Pancreas (tissue), 10 donors: ENCODE data around the gene KRAS. TPM values are rescaled to one million over a fixed set of nuclear protein-coding genes. Genes with fewer than 3 reads are reported as not detected.

Experiments
- ATAC-seq, 4 donors: fragments of 200-7000 bp; cut with Tn5 transposase; one replicate each; pipeline versions ENCODE4 v1.8.0 to v1.9.1; 2020; ENCODE audit warnings: mild to moderate bottlenecking in 4 of 4, moderate library complexity in 4 of 4
- DNase-seq, 6 donors: peaks; one replicate each; pipeline ENCODE4 v3.0.0-alpha.2; 2020
- FAIRE-seq: peaks from 2 replicates; lab custom pipeline; 2012; peaks lifted over from hg19 to GRCh38; lab: Jason Lieb, UNC
- H3K27ac ChIP-seq, 4 donors: fragments of 200-600 bp; sonication (generic); 1 replicate in 3 of 4; 2 replicates in 1 of 4; pipeline versions ENCODE4 v1.5.0 to v1.8.0; 2020
- H3K27me3 ChIP-seq, 4 donors: fragments of 200-600 bp; one replicate each; pipeline ENCODE4 v1.8.0; 2021
- H3K36me3 ChIP-seq, 3 donors: fragments of 200-600 bp; sonication (generic) in 1 of 3; one replicate each; pipeline versions ENCODE4 v1.5.0 to v1.8.0; 2020 to 2021
- H3K4me1 ChIP-seq, 3 donors: fragments of 200-600 bp; one replicate each; pipeline ENCODE4 v1.8.0; 2021
- H3K4me3 ChIP-seq, 4 donors: fragments of 200-600 bp; sonication (generic) in 2 of 4; one replicate each; pipeline versions ENCODE4 v1.5.0 to v1.8.0; 2020 to 2021
- H3K9me3 ChIP-seq, 4 donors: fragments of 200-600 bp; one replicate each; pipeline ENCODE4 v1.8.0; 2021
- CTCF ChIP-seq, 4 donors: fragments of 200-600 bp; sonication (generic) in 3 of 4; IDR thresholded peaks; one replicate each; pipeline versions ENCODE4 v1.5.0 to v1.8.0; 2021; ENCODE audit warnings: antibody characterized with exemption in 4 of 4
- WGBS, 2 donors: extraction: QIAGEN DNeasy Blood & Tissue Kit; methylation state at CpG; one replicate each; pipeline ENCODE4 v1.1.7; 2013; 5-methylcytosine and 5-hydroxymethylcytosine counted together
- intact Hi-C, 3 donors: fragments of 100-400 bp; cut with DNase I; formaldehyde crosslinking; loops; one replicate each; pipeline versions ENCODE4 v1.11.1 to v1.14.2; 2022
- polyA plus RNA-seq, 2 donors: library from polyadenylated mRNA; stranded (reverse); fragments of 200-250 nt; gene quantifications; one replicate each; pipeline ENCODE4 v1.2.3, GENCODE V29; 2013
- total RNA-seq, 6 donors: library from RNA; stranded (reverse); fragmentation: NEBNext Ultra II Directional in 4 of 6; extraction: Animal tissue kit (Norgen Biotek cat#: 25700) in 4 of 6; gene quantifications; one replicate each; pipeline versions ENCODE4 v1.2.1 to v1.2.4, GENCODE V29; 2021 to 2023
- donor health status: healthy with polysubstance abuse.
- donor health status: DM: no; HTN: no; CAD: no; lungs with moderate emphysema.
- donor health status: DM: no; HTN: no; CAD: no.
- donor health status: control.
- donor health status: control.
- donor health status: Bipolar disorder and iron deficiency.
- donor health status: DM: yes; HTN: yes; CAD: no.
- donor health status: DM: no; HTN: no; CAD: no.
- donor health status: DM: no; HTN: no; CAD: no.
- donor health status: DM: yes; HTN: yes; CAD: no.

KRAS gene
- total and polyA plus RNA-seq, 8 donors, result 3.1 to 17.6 (median 8.2) TPM

GRCh38 chr12:25162866-25163265 is 87.9 kb downstream of the KRAS start:
- H3K36me3 ChIP-seq, result no peaks in the 10 kb centered on the region
- ATAC-seq, result no peak
- H3K4me1 ChIP-seq, result no peaks in the 10 kb centered on the region
- H3K27ac ChIP-seq, result no peak overlapping the region
- TF ChIP-seq CTCF (IDR thresholded peaks at IDR 0.05), result no peak
- intact Hi-C loops, result no loop called here
- DNase-seq, result no peak
- H3K9me3 ChIP-seq, result no peaks in the 10 kb centered on the region
- 91 to 92% methylated on average over 6 of the region's 6 CpGs for WGBS, 2 donors
- FAIRE-seq, result no peak
- no peak overlapping the region for H3K4me3 ChIP-seq
- H3K27me3 ChIP-seq, result no peaks in the 10 kb centered on the region

- no peak for TF ChIP-seq CTCF (IDR thresholded peaks at IDR 0.05)
- Histone ChIP-seq H3K27ac (no peak overlapping the region), H3K27me3 (no peaks in the 10 kb centered on the region), H3K4me1 (peaks cover 0 to 6% (median 0%) of the 10 kb centered on the region in 3 donors), H3K36me3 (no peaks in the 10 kb centered on the region), H3K9me3 (no peaks in the 10 kb centered on the region), H3K4me3 (no peak overlapping the region)
- intact Hi-C loops, result no loop called here
- 83 to 87% methylated on average over 4 of the region's 4 CpGs for WGBS, 2 donors
- ATAC-seq (no peak), FAIRE-seq (no peak), DNase-seq (no peak)
These were observed 94.7 kb downstream of the KRAS start for GRCh38 chr12:25156061-25156460.

GRCh38 chr12:25155022-25155576 is 95.6 kb downstream of the KRAS start:
- FAIRE-seq, result peak; percentile 43
- Histone ChIP-seq H3K4me1 (peaks cover 0 to 6% (median 0%) of the 10 kb centered on the region in 3 donors), H3K4me3 (peak overlapping the region in 1 of 4 donors; percentile 21), H3K9me3 (no peaks in the 10 kb centered on the region), H3K36me3 (no peaks in the 10 kb centered on the region), H3K27ac (no peak overlapping the region), H3K27me3 (no peaks in the 10 kb centered on the region)
- DNase-seq, result no peak
- intact Hi-C loops, result no loop called here
- peak in 3 of 4 donors; percentile 67 to 77 (median 73) for ATAC-seq
- 41 to 53% methylated on average over 2 of the region's 2 CpGs for WGBS, 2 donors
- peak in 3 of 4 donors; percentile 52 to 60 (median 52) for TF ChIP-seq CTCF (IDR thresholded peaks at IDR 0.05)

Other genes with a start within 250 kb of the KRAS start
- 1 to 10 TPM in 1 of 6 donors, under 1 TPM in 5; 0.63 to 1.8 (median 0.82) TPM for gene DNAI7, start 55.8 kb downstream of the KRAS start, total RNA-seq
- gene DNAI7, start 55.8 kb downstream of the KRAS start, polyA plus RNA-seq, result 1 to 10 TPM; 1.1 to 2.0 TPM
- 10 to 100 TPM in 3 of 6 donors, 1 to 10 TPM in 3; 8.3 to 14.5 (median 9.8) TPM for gene ETFRF1, start 55.7 kb downstream of the KRAS start, total RNA-seq
- 10 to 100 TPM in 1 of 2 donors, 1 to 10 TPM in 1; 8.5 to 26.1 TPM for gene ETFRF1, start 55.7 kb downstream of the KRAS start, polyA plus RNA-seq